Renal cortical epithelial cell (primary cell): ENCODE results near the gene EYA4. TPM values are rescaled to one million over a fixed set of nuclear protein-coding genes. Genes with fewer than 3 reads are reported as not detected.
A peak's percentile ranks its signal among the peaks of the same experiment; 100 is the strongest.
"Not testable (repeated sequence)": the region's sequence is repeated elsewhere in the genome, so short reads cannot be mapped to it uniquely, and the experiment has no call there.

Experiments
- DNase-seq: peaks from one replicate; pipeline ENCODE4 v3.0.0-alpha.2; 2011; ENCODE audit warnings: low read depth
- total RNA-seq: library from RNA; depleted of rRNA; stranded (reverse); fragments of >200 nt; gene quantifications from 2 replicates; pipeline ENCODE4 v1.2.3, GENCODE V29; 2014

EYA4 gene
- total RNA-seq, 1 donor from 2014 or later: 1.1 TPM

- no peak for DNase-seq
Observed at GRCh38 chr6:133523816-133524215, 282.7 kb downstream of the EYA4 start.

- no peak for DNase-seq
Observed at GRCh38 chr6:133526436-133526835, 285.3 kb downstream of the EYA4 start.

- no peak for DNase-seq
Observed at GRCh38 chr6:133528566-133528965, 287.4 kb downstream of the EYA4 start.

- DNase-seq: no peak
Observed at GRCh38 chr6:133532908-133533307, 291.8 kb downstream of the EYA4 start.

- DNase-seq: no peak
Observed at GRCh38 chr6:133539502-133540259, 298.5 kb downstream of the EYA4 start.

- no peak for DNase-seq
Observed at GRCh38 chr6:133540361-133540760, 299.2 kb downstream of the EYA4 start.

GRCh38 chr6:133541040-133541439 is 299.9 kb downstream of the EYA4 start:
- DNase-seq: no peak

GRCh38 chr6:133542056-133542821 is 301.1 kb downstream of the EYA4 start:
- peak; percentile 30 for DNase-seq

- no peak for DNase-seq
Observed at GRCh38 chr6:133544419-133544818, 303.3 kb downstream of the EYA4 start.

GRCh38 chr6:133546098-133546497 is 304.9 kb downstream of the EYA4 start:
- DNase-seq: no peak

GRCh38 chr6:133547136-133547535 is 306.0 kb downstream of the EYA4 start:
- no peak for DNase-seq

GRCh38 chr6:133548423-133549159 is 307.4 kb downstream of the EYA4 start:
- peak; percentile 73 for DNase-seq

GRCh38 chr6:133549371-133549801 is 308.2 kb downstream of the EYA4 start:
- DNase-seq: no peak

GRCh38 chr6:133550026-133550425 is 308.9 kb downstream of the EYA4 start:
- DNase-seq: no peak

- DNase-seq: no peak
Observed at GRCh38 chr6:133551436-133551835, 310.3 kb downstream of the EYA4 start.

- peak; percentile 82 for DNase-seq
Observed at GRCh38 chr6:133551847-133552341, 310.7 kb downstream of the EYA4 start.

GRCh38 chr6:133553652-133554051 is 312.5 kb downstream of the EYA4 start:
- peak; percentile 65 for DNase-seq

GRCh38 chr6:133554121-133554520 is 313.0 kb downstream of the EYA4 start:
- DNase-seq: not testable (repeated sequence)

GRCh38 chr6:133555685-133556084 is 314.5 kb downstream of the EYA4 start:
- no peak for DNase-seq

GRCh38 chr6:133559926-133560325 is 318.8 kb downstream of the EYA4 start:
- no peak for DNase-seq

- no peak for DNase-seq
Observed at GRCh38 chr6:133567636-133568035, 326.5 kb downstream of the EYA4 start.
